ENCODE data around the gene NFKBIB. TPM values are rescaled to one million over a fixed set of nuclear protein-coding genes. Genes with fewer than 3 reads are reported as not detected.
"Not testable (repeated sequence)": the region's sequence is repeated elsewhere in the genome, so short reads cannot be mapped to it uniquely, and the experiment has no call there.

NFKBIB gene
- total and polyA plus RNA-seq, 5 donors, result 16.0 to 28.9 (median 20.6) TPM

DNA sequence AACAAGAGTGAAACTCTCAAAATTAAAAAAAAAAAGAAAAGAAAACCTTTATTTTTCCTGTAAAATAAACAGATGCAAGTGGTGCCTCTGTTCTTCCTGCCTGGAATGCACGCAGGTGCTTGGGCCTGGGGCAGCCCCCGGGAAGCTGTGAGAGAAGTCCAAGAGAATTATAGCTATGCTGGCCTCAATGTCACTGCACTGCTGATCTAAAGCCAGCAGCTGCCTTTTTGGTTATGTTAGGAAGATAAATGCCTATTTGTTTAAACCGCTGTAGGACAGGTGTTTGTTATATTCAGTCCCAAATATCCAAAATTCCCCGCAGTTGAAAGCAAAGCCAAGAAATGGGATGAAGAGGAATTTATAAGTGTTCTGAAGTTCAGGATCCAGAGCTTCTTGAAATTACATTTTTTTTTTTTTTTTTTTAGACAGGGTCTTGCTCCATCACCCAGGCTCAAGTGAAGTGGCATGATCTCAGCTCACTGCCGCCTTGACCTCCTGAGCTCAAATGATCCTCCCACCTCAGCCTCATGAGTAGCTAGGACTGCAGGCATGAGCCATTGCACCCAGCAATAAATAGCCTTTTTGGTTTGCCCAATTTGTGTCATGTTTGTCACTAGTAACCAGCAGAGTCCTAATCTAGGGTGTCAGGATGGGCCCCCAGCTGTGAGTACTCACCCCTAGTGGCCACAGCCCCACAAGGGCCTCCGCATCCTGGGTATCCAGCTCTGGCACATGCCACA is 23.9 kb upstream of the NFKBIB start:
- H3K27me3 ChIP-seq (ENCODE audit: control insufficient read depth, insufficient read depth), result no peaks in the 10 kb centered on the region
- WGBS, result 79% methylated on average over 6 of the region's 6 CpGs
- H3K9me3 ChIP-seq (ENCODE audit: control insufficient read depth, low read length), result no peaks in the 10 kb centered on the region
- ATAC-seq (no peak), DNase-seq (no peak)
- no peaks in the 10 kb centered on the region for H3K4me1 ChIP-seq (ENCODE audit: control insufficient read depth, insufficient read depth, low read length)
- H3K4me3 ChIP-seq (ENCODE audit: low read length), result no peak overlapping the region
- intact Hi-C loops (cut with DNase I), result no loop called here
- no peak overlapping the region for H3K27ac ChIP-seq (ENCODE audit: low read length)

DNA sequence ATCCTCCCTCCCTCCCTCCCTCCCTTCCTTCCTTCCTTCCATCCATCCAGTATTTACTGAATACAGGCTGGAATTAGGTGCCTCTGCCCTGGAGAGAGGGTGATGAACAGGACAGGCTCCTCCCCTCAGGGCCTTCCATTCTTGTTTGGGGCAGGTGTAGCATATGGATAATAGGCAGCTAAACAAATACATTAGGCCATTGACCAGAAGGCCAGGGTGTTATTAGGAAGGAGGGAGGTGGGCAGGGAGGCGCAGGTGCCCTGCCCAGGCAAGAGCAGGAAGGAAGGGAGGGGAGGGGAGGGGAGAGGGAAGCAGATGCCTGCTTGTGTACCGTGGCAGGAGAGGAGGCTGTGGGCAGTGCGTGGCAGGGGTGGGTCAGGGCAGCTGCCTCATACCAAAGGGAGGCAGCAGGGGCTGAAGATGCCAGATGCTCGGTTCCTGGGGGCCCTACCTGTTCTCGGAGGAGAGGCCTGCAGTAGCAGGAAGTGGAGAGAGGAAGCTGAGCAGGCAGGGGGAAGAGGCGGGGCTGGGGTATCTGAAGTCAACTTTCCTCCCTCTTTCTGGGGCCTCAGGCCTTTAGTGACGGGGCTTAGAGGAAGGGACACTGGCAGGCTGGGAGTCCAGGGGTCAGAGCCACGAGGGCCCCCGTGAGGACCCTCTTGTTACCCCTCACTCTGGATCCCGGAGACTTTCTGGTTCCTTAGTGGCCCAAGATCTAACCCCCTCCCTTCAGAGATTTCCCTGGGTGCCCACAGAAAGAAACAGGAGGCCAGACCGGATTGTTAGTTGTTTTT is 21.8 kb upstream of the NFKBIB start, which contains the start of gene RINL:
RINL (minus strand) TSS at position 495 of the 794 bp plus-strand sequence. CDS start 1,533 bp downstream, outside the sequence.
- WGBS, result 49% methylated on average over 11 of the region's 11 CpGs
- Histone ChIP-seq H3K4me3 (ENCODE audit: low read length) (no peak within 1 kb of the TSS), H3K27me3 (ENCODE audit: control insufficient read depth, insufficient read depth) (no peaks in the 10 kb centered on the region), H3K4me1 (ENCODE audit: control insufficient read depth, insufficient read depth, low read length) (no peaks in the 10 kb centered on the region), H3K9me3 (ENCODE audit: control insufficient read depth, low read length) (no peaks in the 10 kb centered on the region), H3K27ac (ENCODE audit: low read length) (no peak within 1 kb of the TSS)
- ATAC-seq, result peak; percentile 32 to 45
- DNase-seq, result peak in 2 of 3 donors; percentile 67 to 68
- intact Hi-C loops (cut with DNase I), result no loop called here

DNA sequence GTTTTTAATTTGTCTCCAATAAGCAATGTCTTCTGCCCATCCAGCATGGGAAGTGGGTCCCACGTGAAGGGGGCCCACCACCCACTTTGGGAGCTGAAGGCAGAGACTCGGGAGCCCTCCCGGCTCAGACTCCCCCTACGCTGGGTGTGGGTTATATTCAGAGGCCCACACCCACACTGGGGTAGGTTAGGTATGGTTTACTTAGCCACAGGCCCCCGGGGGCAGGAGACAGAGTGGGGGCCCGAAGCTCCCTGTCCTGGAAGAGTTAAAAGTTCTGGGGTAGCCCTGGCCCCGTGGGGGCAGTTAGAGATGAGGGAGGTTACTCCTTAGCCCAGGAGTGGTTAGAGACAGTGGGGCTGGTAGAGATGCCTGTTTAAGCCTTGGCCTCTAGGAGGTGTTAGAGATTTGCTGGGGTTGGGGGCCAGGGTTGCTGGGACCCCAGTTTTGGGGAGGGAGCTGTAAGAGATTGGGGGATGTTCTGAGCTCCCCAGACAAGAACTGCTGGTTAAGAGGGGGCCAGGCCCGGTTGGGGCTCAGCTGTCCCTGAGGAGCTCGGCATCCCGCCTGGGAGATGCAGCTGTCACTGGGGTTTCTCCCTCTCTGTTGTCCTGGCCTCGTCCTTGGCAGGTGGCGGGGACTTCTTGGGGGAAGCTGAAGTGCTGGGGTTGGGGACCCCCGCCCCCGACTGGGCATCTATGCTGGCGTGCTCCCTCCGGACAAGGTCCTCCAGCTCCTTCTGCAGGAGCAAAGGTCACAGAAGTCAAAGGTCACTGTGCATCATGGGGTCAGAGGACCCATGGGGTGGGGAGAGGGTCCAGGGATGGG is 21.0 kb upstream of the NFKBIB start:
- H3K4me1 ChIP-seq (ENCODE audit: control insufficient read depth, insufficient read depth, low read length), result no peaks in the 10 kb centered on the region
- ATAC-seq (no peak), DNase-seq (no peak)
- intact Hi-C loops (cut with DNase I), result no loop called here
- H3K9me3 ChIP-seq (ENCODE audit: control insufficient read depth, low read length), result no peaks in the 10 kb centered on the region
- H3K4me3 ChIP-seq (ENCODE audit: low read length), result no peak overlapping the region
- H3K27me3 ChIP-seq (ENCODE audit: control insufficient read depth, insufficient read depth), result no peaks in the 10 kb centered on the region
- no peak overlapping the region for H3K27ac ChIP-seq (ENCODE audit: low read length)
- 78% methylated on average over 16 of the region's 16 CpGs for whole genome bisulfite sequencing

DNA sequence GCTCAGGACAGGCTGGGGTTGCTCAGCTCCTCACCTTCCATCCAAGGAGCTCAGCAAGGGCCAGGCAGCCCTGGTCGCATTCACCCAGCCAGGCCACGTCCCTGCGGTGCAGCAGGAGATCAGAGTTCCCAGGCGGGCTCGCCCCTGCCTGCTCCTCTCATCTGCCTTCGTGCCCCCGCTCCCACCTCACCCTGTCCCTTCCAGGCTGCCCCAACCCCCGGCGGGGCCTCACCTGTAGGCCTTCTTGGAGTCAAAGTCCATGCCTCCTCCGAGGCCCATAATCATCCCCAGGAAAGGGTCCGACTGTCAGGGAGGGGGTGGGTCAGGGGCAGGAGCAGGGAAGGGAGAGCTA is 20.4 kb upstream of the NFKBIB start:
- Histone ChIP-seq H3K9me3 (ENCODE audit: control insufficient read depth, low read length) (no peaks in the 10 kb centered on the region), H3K27me3 (ENCODE audit: control insufficient read depth, insufficient read depth) (no peaks in the 10 kb centered on the region), H3K4me1 (ENCODE audit: control insufficient read depth, insufficient read depth, low read length) (no peaks in the 10 kb centered on the region), H3K4me3 (ENCODE audit: low read length) (no peak overlapping the region), H3K27ac (ENCODE audit: low read length) (no peak overlapping the region)
- 92% methylated on average over 11 of the region's 11 CpGs for whole genome bisulfite sequencing
- intact Hi-C loops (cut with DNase I), result no loop called here
- DNase-seq (no peak), ATAC-seq (no peak)

DNA sequence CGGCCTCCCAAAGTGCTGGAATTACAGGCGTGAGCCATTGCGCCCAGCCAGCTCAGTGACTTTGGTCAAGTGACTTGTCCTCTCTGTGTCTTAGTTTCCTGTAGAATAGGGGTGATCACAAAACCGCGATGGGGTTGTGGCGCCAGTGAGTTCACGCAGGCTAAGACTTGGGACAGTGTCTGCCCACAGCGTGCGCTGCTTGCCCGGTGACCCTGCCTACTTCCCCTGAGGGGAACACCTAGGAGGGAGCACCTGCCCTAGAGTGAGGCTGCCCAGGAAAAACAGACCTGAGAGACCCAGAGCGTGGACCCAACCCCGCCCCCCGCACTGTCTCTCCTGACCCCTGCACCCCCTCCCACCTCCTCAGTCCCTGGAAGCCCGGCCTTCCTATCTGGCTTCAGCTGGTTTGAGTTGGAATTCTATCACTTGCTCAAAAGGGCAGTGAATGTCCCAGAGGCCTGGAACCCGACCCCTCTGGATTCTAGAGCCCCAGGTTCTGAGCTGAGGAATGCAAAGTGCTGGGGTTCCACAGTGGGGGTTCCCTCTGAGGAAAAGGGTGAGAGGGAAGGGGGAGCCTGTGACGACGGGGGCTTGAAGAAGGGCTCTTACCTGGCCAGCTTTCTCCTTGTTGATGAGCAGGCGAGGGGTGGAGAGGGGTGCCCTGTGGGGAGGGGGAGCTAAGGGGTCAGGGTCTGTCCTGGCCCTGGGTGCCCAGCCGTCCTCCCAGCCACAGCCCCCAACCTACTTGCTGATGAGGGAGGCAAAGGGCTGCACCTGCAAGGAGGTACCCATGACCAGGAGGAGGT is 19.5 kb upstream of the NFKBIB start:
- H3K4me3 ChIP-seq (ENCODE audit: low read length), result no peak overlapping the region
- H3K4me1 ChIP-seq (ENCODE audit: control insufficient read depth, insufficient read depth, low read length), result no peaks in the 10 kb centered on the region
- H3K27ac ChIP-seq (ENCODE audit: low read length), result no peak overlapping the region
- ATAC-seq (no peak), DNase-seq (no peak)
- no peaks in the 10 kb centered on the region for H3K27me3 ChIP-seq (ENCODE audit: control insufficient read depth, insufficient read depth)
- 93% methylated on average over 19 of the region's 19 CpGs for WGBS
- intact Hi-C loops (cut with DNase I), result no loop called here
- no peaks in the 10 kb centered on the region for H3K9me3 ChIP-seq (ENCODE audit: control insufficient read depth, low read length)

DNA sequence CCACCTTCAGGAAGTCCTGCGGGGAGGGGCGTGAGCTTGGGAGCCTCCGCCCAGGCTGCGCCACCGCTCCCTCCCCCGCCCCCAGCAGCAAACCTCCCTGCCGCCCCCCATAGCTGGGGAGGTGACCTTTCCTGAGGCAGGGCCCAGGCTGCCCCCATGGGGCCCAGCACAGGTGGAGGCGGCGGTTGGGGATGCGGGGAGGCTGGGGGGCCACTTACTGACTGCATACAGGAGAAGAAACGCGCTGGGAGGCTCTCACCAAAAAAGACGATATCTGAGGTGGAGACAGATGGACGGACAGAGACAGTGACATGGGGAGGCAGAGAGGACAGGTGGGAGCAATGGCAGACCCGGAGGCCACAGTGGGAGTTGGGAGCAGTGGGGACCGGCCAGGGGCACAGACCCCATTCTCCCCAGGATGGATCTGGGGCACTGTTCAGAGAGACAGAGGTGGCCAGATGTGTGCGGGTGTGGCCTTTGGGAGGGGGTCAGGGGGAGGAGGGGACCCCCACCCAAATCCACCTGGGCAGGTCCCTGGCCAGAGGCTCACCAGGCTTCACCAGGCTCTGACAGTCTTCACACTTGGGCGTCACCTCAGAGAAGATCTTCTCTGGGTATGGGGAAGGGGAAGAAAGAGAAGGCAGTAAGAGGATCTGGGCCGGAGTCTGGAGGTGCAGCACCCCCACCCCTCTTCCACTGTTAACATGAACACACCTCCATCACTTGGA is 18.7 kb upstream of the NFKBIB start:
- no peak for ATAC-seq
- 93% methylated on average over 19 of the region's 19 CpGs for WGBS
- intact Hi-C loops (cut with DNase I), result no loop called here
- no peak overlapping the region for H3K4me3 ChIP-seq (ENCODE audit: low read length)
- H3K27me3 ChIP-seq (ENCODE audit: control insufficient read depth, insufficient read depth), result no peaks in the 10 kb centered on the region
- no peaks in the 10 kb centered on the region for H3K4me1 ChIP-seq (ENCODE audit: control insufficient read depth, insufficient read depth, low read length)
- no peaks in the 10 kb centered on the region for H3K9me3 ChIP-seq (ENCODE audit: control insufficient read depth, low read length)
- H3K27ac ChIP-seq (ENCODE audit: low read length), result no peak overlapping the region
- DNase-seq, result peak in 1 of 3 donors; percentile 58

DNA sequence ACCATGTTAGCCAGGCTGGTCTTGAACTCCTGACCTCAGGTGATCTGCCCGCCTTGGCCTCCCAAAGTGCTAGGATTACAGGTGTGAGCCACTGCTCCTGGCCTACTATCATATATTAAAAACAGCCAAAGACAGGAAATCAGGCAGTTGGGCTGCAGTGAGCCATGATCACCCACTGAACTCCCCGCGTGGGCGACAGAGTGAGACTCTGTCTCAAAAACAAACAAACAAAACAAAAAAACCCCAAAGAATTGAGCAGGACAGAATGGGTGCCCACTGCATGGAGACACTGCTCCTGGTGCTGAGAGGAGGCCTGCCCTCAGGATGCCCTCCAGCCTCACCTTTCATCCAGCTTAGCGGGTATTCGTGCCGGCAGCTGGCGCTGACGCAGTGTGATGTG is 16.5 kb upstream of the NFKBIB start:
- H3K4me3 ChIP-seq (ENCODE audit: low read length), result no peak overlapping the region
- DNase-seq (no peak), ATAC-seq (no peak)
- no peaks in the 10 kb centered on the region for H3K27me3 ChIP-seq (ENCODE audit: control insufficient read depth, insufficient read depth)
- intact Hi-C loops (cut with DNase I), result no loop called here
- H3K4me1 ChIP-seq (ENCODE audit: control insufficient read depth, insufficient read depth, low read length), result no peaks in the 10 kb centered on the region
- no peaks in the 10 kb centered on the region for H3K9me3 ChIP-seq (ENCODE audit: control insufficient read depth, low read length)
- WGBS, result 95% methylated on average over 9 of the region's 9 CpGs
- H3K27ac ChIP-seq (ENCODE audit: low read length), result no peak overlapping the region

DNA sequence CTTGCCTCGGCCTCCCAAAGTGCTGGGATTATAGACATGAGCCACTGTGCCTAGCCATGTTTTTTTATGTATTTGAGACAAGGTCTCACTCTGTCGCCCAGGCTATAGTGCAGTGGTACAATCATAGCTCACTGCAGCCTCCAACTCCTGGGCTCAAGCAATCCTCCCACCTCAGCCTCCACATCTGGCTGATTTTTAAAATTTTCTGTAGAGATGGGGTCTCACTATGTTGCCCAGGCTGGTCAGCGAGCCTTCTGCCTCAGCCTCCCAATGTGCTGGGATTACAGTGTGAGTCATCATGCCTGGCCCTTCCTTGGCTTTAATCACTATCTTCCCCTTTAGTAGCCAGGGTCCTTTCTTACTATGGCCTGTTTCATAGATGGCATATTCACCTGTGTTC is 15.1 kb upstream of the NFKBIB start:
- H3K4me3 ChIP-seq (ENCODE audit: low read length); H3K4me1 ChIP-seq (ENCODE audit: control insufficient read depth, insufficient read depth, low read length); H3K27ac ChIP-seq (ENCODE audit: low read length); H3K9me3 ChIP-seq (ENCODE audit: control insufficient read depth, low read length); DNase-seq; intact Hi-C loops (cut with DNase I); H3K27me3 ChIP-seq (ENCODE audit: control insufficient read depth, insufficient read depth); ATAC-seq: not testable (repeated sequence)
- WGBS, result 96% methylated on average over 3 of the region's 3 CpGs

DNA sequence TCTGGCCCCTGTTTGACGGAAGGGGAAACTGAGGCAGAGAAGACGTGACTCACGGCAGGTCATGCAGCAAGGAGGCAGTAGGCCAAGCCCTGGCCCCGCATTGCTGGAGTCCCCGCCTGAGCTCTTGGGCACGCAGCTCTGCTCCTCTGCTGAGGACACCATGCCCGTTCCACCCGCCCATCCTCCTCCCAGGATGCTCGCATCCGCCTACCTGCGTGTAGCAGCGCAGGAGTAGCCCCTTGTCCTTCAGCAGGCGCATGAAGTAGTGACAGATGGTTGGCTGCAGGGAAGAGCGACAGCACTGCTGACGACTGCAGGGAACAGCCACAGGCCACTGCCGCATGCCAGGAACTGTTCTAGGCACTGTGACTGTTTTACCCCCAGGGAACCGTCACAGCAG is 10.9 kb upstream of the NFKBIB start:
- WGBS, result 93% methylated on average over 17 of the region's 17 CpGs
- H3K4me1 ChIP-seq (ENCODE audit: control insufficient read depth, insufficient read depth, low read length), result peaks cover 2% of the 10 kb centered on the region
- no peaks in the 10 kb centered on the region for H3K9me3 ChIP-seq (ENCODE audit: control insufficient read depth, low read length)
- DNase-seq (peak in 1 of 3 donors; percentile 35), ATAC-seq (no peak)
- H3K27me3 ChIP-seq (ENCODE audit: control insufficient read depth, insufficient read depth), result no peaks in the 10 kb centered on the region
- H3K4me3 ChIP-seq (ENCODE audit: low read length), result no peak overlapping the region
- H3K27ac ChIP-seq (ENCODE audit: low read length), result no peak overlapping the region
- intact Hi-C loops (cut with DNase I), result no loop called here

DNA sequence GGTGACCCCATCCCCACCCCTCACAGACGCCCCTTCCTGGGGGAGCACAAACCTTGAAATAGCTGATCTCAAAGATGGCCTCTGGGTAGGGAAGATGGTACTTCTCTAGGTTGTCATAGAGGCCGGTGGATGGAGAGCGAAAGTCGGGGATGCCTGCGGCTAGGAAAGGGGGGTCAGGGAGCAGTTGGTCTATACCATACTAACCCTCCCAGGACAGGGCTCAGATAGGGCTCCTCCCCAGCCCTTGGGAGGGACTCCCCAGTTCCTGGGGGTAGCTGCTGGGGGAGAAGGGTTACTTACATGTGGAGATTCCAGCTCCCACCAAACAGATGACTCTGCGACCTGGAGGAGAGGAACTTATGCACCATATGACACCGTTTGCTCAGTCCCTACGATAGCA is 10.0 kb upstream of the NFKBIB start:
- intact Hi-C loops (cut with DNase I), result no loop called here
- DNase-seq, result peak in 1 of 3 donors; percentile 25
- H3K9me3 ChIP-seq (ENCODE audit: control insufficient read depth, low read length), result no peaks in the 10 kb centered on the region
- H3K4me3 ChIP-seq (ENCODE audit: low read length), result no peak overlapping the region
- 92% methylated on average over 8 of the region's 8 CpGs for WGBS
- no peak overlapping the region for H3K27ac ChIP-seq (ENCODE audit: low read length)
- H3K27me3 ChIP-seq (ENCODE audit: control insufficient read depth, insufficient read depth), result no peaks in the 10 kb centered on the region
- ATAC-seq, result no peak
- peaks cover 2% of the 10 kb centered on the region for H3K4me1 ChIP-seq (ENCODE audit: control insufficient read depth, insufficient read depth, low read length)

Measured in right cardiac atrium (tissue), 5 donors.